ENCODE results near the gene DRAM1.

GRCh38 chr12:101877806-101878242 is 444 bp downstream of the DRAM1 start:
- no peak for TF ChIP-seq EZH2 (IDR thresholded peaks at IDR 0.05; ENCODE audit: borderline replicate concordance, insufficient read depth, low read depth, low read length, poor library complexity, severe bottlenecking)
- no peak for TF ChIP-seq CTCF (IDR thresholded peaks at IDR 0.05)

All from B cell (primary cell).